CD4-positive, alpha-beta T cell treated with Interleukin-17A for 4 hours (primary cell): ENCODE data around the gene CASR.

ENCODE experiments used
- DNase-seq: peaks from one replicate; pipeline ENCODE4 v3.0.0-alpha.2; 2020; ENCODE audit warnings: mixed read lengths

Gene CASR

GRCh38 chr3:122217901-122218300 is 34.4 kb downstream of the CASR start:
- no peak for DNase-seq

DNA sequence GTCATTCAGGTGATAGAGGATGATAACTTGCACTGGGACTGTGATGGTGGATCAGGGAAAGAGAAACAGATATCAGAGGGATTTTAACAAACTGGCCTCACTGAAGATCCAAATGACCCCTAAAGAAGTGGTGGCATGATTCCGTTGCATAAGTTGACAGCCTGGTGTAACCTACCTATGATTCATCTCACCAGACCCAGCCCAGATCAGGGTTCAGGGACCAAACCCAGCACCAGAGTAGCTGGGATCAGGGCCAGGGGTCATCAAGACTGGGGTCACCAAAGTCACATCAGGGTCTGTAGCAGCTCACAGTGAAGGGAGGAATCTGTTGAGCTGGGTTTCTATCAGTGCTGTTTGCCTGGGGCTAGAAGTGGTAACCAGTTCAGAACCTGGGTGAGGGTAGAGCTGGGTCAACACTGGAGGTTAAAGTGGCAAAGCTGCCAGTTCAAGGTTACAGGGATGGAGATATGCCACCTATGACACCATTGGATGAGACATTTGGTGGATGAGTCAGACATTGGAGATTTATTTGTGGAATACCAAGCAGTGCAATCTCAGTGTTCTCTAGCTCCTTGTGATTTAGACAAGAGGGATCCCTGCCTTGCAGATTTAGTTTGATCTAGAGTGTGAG is 35.9 kb downstream of the CASR start:
- DNase-seq, result no peak

DNA sequence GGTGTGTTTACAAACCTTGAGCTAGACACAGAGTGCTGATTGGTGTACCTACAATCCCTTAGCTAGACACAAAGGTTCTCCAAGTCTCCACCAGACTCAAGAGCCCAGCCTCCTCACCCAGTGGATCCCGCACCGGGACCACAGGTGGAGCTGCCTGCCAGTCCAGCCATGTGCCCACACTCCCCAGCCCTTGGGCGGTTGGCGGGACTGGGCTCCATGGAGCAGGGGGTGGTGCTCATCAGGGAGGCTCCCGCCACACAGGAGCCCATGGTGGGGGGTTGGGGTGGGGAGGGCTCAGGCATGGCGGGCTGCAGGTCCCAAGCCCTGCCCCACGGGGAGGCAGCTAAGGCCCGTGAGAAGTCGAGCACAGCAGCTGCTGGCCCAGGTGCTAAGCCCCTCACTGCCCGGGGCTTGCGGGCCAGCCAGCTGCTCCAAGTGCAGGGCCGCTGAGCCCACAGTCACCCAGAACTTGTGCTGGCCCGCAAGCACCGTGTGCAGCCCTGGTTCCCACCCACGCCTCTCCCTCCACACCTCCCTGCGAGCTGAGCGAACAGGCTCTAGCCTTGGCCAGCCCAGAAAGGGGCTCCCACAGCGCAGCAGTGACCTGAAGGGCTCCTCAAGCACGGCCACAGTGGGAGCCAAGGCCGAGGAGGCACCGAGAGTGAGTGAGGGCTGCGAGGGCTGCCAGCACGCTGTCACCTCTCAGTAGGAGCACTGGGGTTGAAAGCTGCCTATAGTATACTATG is 43.7 kb downstream of the CASR start:
- no peak for DNase-seq

DNA sequence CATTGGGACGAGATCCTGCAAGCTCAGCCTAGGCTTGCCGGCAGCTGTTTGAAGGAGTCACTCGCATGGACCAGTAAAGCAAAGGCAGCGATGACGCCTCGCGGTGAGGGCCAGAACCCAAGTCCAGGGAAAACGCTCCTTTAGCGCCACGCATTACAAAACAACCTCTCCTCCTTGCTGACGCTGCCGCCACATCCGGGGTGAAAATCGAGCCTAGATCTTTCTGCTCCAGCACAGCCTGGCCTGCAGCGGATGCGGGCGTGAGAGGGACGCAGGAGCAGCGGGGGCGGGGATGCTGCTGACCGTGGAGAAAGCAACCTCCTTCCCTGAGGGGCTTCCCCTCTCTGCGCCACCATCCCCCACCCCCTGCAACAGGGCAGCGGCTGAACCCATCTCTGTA is 46.7 kb downstream of the CASR start:
- DNase-seq, result no peak

DNA sequence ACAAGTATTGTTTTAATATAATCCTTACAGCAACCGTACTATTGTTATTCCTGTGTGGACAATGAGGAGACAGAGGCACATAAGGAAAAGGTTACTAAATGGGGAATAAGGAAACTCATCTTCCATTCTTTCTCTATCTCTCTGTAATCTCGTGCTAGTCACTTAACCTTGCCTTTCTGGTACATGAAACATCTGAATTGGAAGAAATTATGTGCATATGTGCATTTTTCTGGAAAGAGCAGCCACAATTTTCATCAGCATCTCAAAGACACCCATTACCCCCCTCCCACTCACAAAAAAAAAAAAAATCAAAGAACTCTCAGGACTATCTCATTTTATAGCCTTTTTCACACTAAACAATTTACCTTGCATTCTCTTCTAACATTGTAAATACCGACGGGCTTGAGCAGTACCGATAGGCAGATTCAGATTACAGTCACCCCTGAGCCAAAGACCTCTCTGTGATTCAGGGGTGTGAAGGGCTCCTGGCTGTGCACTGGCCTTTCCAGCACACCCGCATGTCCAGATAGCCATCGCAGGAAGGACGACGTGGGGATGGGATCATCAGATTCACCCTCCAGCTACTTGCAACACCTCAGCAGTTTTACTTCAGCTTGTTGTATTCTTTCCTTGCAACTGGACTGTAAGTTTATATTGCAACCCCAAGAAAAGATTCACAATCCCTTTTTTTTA is 48.1 kb downstream of the CASR start:
- DNase-seq, result no peak

- DNase-seq, result no peak
Observed at GRCh38 chr3:122232485-122232884, 49.0 kb downstream of the CASR start.

DNA sequence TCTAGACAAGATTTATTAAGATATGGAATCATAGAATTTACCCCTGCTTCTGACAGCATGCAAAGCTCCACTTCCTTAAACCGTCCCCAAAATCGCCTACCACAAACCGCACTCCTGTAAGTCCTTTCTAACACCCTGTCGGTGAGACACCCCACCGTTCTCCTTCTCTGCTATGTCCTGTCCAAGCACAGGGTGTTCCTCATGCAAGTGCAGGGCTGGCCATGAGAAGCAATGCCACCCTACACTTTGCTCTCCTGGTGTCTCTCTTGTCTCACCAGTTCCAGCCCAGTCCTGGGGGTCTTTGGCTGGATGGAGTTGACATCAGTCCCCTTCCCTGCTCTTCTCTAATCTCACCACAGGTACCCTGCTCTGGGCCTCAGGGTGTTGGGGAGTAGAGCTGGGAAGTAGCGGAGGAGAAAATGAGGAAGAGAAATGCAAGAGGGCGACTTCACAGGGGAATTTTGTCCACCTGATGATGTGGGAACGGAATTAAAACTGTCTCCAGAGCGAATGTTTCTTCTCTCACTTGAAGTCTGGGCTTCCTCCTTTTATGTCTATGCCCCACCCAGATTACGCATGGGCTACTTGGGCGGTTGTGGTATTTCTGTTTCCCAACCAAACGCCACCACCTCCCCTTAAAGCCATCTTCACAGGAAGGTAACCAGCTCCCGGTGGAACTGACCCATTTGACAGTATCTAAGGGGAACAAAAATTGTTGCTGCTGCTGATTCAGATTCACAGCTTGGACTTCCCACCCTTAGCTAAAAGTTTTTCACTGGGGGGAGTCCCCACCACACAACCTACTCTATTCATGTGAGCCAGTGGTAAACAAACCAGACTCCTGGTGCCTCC is 49.9 kb downstream of the CASR start:
- DNase-seq, result no peak

DNA sequence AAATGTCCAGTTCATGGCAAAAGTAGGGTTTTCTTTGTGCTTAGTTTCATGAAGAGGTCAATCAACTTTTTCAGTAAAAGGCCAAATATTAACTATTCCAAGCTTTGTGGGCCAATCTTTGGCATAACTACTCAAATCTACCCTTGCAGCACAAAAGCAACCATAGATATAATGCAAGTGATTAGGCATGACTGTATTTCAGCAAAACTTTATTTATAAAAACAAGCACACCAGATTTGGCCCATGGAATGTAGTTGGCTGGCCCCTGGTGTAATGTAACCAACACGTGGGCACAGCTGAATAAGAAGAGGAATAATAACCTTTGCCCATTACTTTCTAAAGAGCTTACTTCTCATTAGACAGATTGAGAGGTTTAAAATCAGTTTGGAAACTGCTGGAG is 50.6 kb downstream of the CASR start:
- no peak for DNase-seq

DNA sequence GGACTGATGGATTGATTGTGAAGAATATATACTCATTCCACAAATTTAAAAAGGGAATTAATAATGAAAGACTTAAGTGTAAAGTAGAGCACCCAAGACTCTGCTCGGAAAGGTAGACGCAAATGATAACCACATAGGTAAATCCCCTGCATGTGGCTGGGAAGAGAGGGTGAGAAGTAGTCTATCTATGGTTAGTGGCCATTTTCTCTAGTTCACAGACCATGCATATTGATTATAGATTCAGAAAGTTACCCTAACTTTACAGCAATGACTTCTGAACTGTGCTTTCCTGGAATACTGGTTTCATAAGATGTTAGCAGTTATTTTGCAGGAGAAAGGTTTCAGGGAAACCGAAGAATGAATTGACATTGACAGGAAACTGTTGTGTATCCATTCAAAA is 51.7 kb downstream of the CASR start:
- no peak for DNase-seq

GRCh38 chr3:122239112-122239511 is 55.6 kb downstream of the CASR start:
- no peak for DNase-seq

GRCh38 chr3:122245513-122246174 is 62.2 kb downstream of the CASR start:
- DNase-seq, result no peak

DNA sequence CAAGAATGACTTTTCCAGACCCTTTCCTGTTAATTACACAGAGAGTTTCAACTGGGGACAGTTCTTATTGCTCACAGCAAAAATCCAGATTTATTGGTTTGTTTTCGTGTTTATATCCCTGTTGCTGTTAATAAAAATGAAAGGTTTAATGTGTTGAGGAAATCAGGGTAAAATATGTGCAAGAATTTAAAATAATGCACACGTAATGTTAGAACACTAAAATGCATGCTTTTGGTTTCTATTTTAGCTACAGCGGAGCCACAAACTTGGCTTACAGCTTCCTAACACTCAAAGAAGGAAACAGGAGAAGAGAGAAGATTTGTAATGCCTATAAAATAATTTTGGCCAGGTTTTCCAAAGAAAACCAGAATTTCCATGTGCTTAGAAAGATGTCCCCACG is 62.7 kb downstream of the CASR start:
- no peak for DNase-seq

DNA sequence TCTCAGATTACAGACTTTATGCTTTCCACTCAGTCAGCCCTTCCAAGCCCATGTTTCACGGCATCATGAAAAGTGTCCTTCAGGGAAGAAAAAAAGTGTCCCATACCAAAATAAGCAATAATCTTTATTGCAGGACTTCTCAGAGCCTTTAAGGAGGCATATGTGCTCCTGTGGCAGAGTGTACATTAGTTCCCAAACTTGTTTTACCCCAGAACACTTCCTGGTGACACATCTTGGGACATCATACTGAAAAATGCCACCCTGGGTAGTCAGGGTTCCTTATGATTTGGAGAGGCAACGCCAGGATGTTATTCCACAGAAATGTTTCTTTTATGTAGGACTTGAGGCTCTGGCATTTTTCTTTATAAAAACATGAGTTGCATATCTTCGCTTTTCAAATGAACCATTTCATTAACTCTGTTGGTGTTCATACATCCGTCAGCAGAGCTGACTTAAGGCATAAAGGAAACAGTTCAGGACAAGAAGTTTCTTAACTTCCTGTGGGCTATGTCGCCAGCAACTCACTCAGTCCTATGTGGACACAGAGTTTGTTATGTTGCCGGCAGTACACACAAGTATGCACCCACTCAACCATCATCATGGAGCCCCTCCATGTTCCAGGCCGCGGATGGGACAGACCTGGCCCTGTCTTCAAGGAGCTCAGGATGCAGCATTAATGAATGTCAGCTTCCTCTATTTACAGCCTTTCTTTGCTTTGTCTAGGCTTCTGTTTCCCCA is 63.8 kb downstream of the CASR start:
- no peak for DNase-seq

DNA sequence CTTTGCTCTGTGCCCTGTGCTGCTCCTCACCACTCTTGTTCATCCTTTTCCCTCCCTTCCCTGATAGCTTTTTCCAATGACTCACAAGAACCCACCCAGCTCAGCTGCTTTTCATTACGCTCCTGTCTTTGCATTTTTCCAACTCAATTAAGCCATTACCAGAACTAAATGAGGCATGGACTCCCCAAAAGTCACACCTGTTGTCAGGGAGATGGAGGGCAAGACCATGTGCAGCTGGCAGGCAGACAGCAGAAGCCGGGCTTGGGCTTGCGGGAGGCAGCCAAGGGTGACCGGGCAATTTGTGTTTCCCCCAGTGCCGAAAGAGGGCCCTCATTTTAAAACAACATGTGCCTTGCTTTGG is 64.3 kb downstream of the CASR start:
- no peak for DNase-seq

- DNase-seq, result no peak
Observed at GRCh38 chr3:122251428-122251827, 68.0 kb downstream of the CASR start.

DNA sequence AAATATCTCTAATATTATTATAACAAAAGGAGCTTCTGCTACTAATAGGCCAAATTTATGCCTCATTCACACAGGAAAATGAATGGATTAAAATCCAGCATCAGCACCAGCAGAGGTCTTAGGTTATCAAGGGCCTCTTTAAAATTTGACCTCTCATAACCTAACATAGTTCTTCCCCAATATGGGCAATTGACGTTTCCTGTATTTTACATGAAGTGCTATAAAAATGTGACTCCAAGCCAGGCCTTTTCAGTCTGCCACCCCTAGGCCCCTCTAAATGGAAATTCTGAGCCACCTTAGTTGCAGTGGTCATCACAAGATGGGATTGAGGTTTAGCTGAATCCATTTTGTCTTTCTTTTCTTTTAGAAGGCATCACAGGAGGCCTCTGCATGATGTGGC is 70.1 kb downstream of the CASR start:
- no peak for DNase-seq

GRCh38 chr3:122255757-122256439 is 72.4 kb downstream of the CASR start:
- DNase-seq, result no peak

DNA sequence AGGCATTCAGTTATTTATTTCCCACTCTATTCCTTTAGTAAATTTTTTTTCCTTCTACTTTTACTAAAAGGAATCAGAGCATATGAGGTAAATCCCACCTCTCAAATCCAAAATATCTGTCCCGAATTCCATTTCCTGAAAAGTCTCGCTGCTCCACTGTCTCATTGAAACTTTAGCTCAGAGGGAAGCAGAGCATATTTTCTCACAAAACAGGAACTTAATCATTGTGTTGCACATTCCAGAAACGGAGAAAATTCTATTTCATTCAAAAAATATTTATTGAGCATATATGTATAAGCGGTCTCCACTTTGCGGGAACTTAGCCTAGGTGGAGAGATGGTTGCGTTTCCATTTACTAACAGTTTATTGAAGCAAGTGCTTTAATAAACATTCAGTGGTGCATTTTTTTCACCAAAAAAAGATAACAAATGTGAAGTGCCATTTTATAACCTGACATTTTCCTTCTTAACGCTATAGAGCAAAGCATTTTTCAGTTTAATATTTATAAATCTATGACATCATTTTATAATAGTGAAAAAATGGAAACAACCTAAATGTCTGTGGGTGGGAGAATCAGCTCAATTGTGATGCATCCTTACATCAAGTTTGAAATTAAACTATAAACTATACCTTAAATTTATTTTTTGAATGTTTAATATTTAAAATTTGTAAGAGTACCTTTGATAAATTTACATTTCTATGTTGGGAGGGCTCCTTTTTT is 74.3 kb downstream of the CASR start:
- DNase-seq, result no peak

DNA sequence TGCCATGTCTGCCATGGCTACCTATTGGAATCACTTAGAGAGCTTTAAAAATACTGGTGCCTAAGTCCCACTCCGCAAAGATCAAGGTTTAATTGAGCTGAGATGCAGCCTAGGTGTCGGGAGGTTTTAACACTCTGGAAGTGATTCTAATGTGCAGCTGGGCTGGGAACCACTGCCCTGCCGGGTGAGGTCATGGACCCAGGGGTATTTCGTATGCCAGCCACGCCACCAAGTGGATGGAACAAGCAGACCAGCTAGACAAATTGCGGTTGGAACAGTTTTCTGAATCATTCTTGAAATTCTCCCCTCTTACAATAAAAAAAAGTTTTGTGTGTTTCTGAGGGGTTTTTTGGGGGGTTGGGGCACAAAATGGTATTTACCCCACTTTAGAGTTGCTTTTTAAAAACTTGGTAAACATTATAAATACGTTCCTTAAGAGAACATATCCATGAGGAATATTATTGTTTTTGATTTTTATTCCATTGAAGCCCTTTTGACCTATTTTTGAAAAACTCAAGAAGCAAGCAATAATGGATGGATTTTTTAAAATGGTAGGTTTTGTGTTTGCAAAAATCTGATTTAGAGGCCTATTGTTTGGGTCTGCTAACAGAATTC is 75.4 kb downstream of the CASR start:
- DNase-seq, result peak; percentile 25

- no peak for DNase-seq
Observed at GRCh38 chr3:122260206-122260605, 76.7 kb downstream of the CASR start.
